ENCODE results near the gene KRTAP5-5.

The KRTAP5-5 gene

GRCh38 chr11:1672613-1673350, 43.2 kb downstream of the KRTAP5-5 start:
- TF ChIP-seq, protein P1, sequence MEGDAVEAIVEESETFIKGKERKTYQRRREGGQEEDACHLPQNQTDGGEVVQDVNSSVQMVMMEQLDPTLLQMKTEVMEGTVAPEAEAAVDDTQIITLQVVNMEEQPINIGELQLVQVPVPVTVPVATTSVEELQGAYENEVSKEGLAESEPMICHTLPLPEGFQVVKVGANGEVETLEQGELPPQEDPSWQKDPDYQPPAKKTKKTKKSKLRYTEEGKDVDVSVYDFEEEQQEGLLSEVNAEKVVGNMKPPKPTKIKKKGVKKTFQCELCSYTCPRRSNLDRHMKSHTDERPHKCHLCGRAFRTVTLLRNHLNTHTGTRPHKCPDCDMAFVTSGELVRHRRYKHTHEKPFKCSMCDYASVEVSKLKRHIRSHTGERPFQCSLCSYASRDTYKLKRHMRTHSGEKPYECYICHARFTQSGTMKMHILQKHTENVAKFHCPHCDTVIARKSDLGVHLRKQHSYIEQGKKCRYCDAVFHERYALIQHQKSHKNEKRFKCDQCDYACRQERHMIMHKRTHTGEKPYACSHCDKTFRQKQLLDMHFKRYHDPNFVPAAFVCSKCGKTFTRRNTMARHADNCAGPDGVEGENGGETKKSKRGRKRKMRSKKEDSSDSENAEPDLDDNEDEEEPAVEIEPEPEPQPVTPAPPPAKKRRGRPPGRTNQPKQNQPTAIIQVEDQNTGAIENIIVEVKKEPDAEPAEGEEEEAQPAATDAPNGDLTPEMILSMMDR (IDR thresholded peaks at IDR 0.05; ENCODE audit: insufficient read depth, missing control alignments): no peak
- DNase-seq (ENCODE audit: insufficient read length, low spot score): no peak
- no peak for FAIRE-seq

- DNase-seq (ENCODE audit: insufficient read length, low spot score): no peak
- FAIRE-seq: no peak
- TF ChIP-seq, protein P1 (IDR thresholded peaks at IDR 0.05; ENCODE audit: insufficient read depth, missing control alignments): no peak
These were observed 44.0 kb downstream of the KRTAP5-5 start for GRCh38 chr11:1673446-1674172.

GRCh38 chr11:1674173-1675131, 44.9 kb downstream of the KRTAP5-5 start:
- TF ChIP-seq, protein P1 (IDR thresholded peaks at IDR 0.05; ENCODE audit: insufficient read depth, missing control alignments): no peak
- DNase-seq (ENCODE audit: insufficient read length, low spot score): no peak
- no peak for FAIRE-seq

DNA sequence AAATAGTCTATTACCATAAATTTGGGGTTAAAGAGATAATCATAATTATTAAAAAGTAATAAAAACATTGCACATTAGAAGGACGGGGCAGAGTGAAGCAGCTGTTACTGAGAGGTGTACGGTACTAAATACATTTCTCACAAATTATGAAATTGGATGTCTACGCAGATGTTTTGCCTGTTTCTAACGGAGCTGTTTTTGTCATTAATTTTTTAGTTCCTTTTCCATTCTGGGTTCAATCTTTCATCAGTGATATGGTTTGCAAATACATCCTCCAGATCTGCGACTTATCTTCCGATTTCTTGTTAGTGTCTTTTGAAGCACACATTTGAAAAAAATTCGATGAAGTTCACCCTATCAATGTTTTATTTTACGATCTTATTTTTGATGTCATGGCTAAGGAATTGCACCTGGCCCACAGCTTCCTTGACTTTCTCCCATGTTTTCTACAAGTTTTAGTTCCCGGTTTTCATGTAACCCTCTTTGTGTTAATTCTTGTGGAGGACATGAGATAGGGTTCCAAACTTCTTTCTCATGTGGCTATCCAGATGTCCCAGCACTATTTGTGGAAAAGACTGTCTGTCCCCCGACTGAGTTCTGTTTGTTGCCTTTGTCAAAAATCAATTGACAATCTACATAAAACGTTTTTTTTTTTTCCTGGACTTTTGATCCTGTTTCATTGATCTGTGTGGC, 46.1 kb downstream of the KRTAP5-5 start:
- no peak for DNase-seq (ENCODE audit: insufficient read length, low spot score)
- FAIRE-seq: no peak
- TF ChIP-seq, protein P1 (IDR thresholded peaks at IDR 0.05; ENCODE audit: insufficient read depth, missing control alignments): no peak

- DNase-seq (ENCODE audit: insufficient read length, low spot score): no peak
- no peak for FAIRE-seq
- TF ChIP-seq, protein P1 (IDR thresholded peaks at IDR 0.05; ENCODE audit: insufficient read depth, missing control alignments): no peak
These were observed 46.7 kb downstream of the KRTAP5-5 start for GRCh38 chr11:1676229-1676740.

DNA sequence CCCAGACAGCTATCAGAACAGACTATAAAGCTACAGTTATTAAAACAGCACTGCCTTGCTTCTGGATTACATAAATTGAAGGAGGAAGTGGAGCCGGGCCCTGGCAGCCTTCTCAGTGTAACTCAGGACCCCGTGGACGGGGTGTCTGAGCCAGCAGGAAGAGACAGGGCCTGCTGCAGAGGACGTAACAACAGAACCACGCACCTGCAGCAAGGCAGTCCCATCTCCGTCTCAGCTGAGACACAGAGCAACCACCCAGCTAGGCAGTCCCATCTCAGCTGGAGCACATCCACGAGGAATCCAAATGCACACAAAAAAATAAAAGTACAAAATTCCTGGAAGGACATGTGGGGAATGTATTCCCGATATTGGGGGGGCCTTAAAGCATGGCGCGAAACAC, 50.3 kb downstream of the KRTAP5-5 start:
- TF ChIP-seq, protein P1 (IDR thresholded peaks at IDR 0.05; ENCODE audit: insufficient read depth, missing control alignments): no peak
- FAIRE-seq (no peak), DNase-seq (ENCODE audit: insufficient read length, low spot score) (no peak)
